PC-9 (cell line): ENCODE measurements around the gene HES7. TPM values are rescaled to one million over a fixed set of nuclear protein-coding genes. Genes with fewer than 3 reads are reported as not detected.

Experiments
- BruUV-seq: library from RNA; stranded (reverse); fragments of 400-500 nt; replicated peaks from 2 replicates; lab custom pipeline; 2021; lab: Mats Ljungman, UMichigan
- CTCF ChIA-PET: fragments of 300-600 bp; sonication (Branson Sonifier 250); formaldehyde crosslinking; loops from one replicate; lab custom pipeline; 2022; ENCODE audit warnings: antibody characterized with exemption; lab: Charles Lee
- POLR2A ChIA-PET: fragments of 300-600 bp; sonication (Branson Sonifier 250); formaldehyde crosslinking; loops from one replicate; lab custom pipeline; 2022; ENCODE audit warnings: antibody characterized with exemption; ENCODE audit not compliant: unreplicated experiment; lab: Charles Lee
- DNase-seq, 2 experiments: peaks; one replicate each; pipeline versions ENCODE4 v3.0.0 to v3.0.0-alpha.2; 2015 to 2022; ENCODE audit warnings: mixed read lengths in 1 of 2
- H2AFZ ChIP-seq: fragments of 200-600 bp; sonication (generic); 2 replicates; pipeline ENCODE4 v1.8.1; 2017; ENCODE audit warnings: antibody characterized with exemption
- H3F3A ChIP-seq: fragments of 200-600 bp; sonication (generic); 2 replicates; pipeline ENCODE4 v1.8.1; 2017; ENCODE audit warnings: antibody characterized with exemption, mild to moderate bottlenecking, low read depth; ENCODE audit not compliant: insufficient read depth
- H3K27ac ChIP-seq: fragments of 200-600 bp; sonication (generic); 2 replicates; pipeline ENCODE4 v1.6.1; 2016; ENCODE audit warnings: mixed run types
- H3K27me3 ChIP-seq: fragments of 200-600 bp; sonication (generic); 2 replicates; pipeline ENCODE4 v1.6.1; 2016; ENCODE audit warnings: low read depth, mixed run types; ENCODE audit not compliant: insufficient read depth
- H3K36me3 ChIP-seq: fragments of 200-600 bp; sonication (generic); 2 replicates; pipeline ENCODE4 v1.6.1; 2016; ENCODE audit warnings: low read depth, mixed run types
- H3K4me1 ChIP-seq: fragments of 200-600 bp; sonication (generic); replicated peaks from 2 replicates; pipeline ENCODE4 v1.6.1; 2016; ENCODE audit warnings: mixed run types; ENCODE audit not compliant: insufficient read depth
- H3K4me2 ChIP-seq: fragments of 200-600 bp; sonication (generic); 2 replicates; pipeline ENCODE4 v1.6.1; 2017; ENCODE audit warnings: mixed run types
- H3K4me3 ChIP-seq: fragments of 200-600 bp; sonication (generic); 2 replicates; pipeline ENCODE4 v1.6.1; 2016; ENCODE audit warnings: mixed run types
- H3K79me2 ChIP-seq: fragments of 200-600 bp; sonication (generic); 2 replicates; pipeline ENCODE4 v1.6.1; 2017; ENCODE audit warnings: low read depth, mixed run types
- H3K9me2 ChIP-seq: fragments of 200-600 bp; sonication (generic); 2 replicates; pipeline ENCODE4 v1.8.1; 2017; ENCODE audit warnings: mild to moderate bottlenecking; ENCODE audit not compliant: insufficient read depth
- H3K9me3 ChIP-seq: fragments of 200-600 bp; sonication (generic); 2 replicates; pipeline ENCODE4 v1.8.1; 2016; ENCODE audit warnings: low read depth; ENCODE audit not compliant: insufficient read depth
- H4K20me1 ChIP-seq: fragments of 200-600 bp; sonication (generic); 2 replicates; pipeline ENCODE4 v1.8.1; 2017; ENCODE audit not compliant: insufficient read depth
- EZH2 ChIP-seq: fragments of 200-600 bp; sonication (generic); IDR thresholded peaks from 2 replicates; pipeline ENCODE4 v1.8.0; 2017; ENCODE audit warnings: antibody characterized with exemption, low read depth
- intact Hi-C: fragments of 100-400 bp; cut with micrococcal nuclease; formaldehyde crosslinking; loops from one replicate; pipeline ENCODE4 v1.10.0; 2022; ENCODE audit not compliant: unreplicated experiment
- total RNA-seq: library from RNA; stranded (reverse); gene quantifications from 2 replicates; pipeline ENCODE4 v1.2.3, GENCODE V29; 2021
- TF ChIP-seq, protein P1 (sequence below): fragments of 200-600 bp; sonication (generic); conservative IDR thresholded peaks from 2 replicates; pipeline ENCODE4 v1.6.1; 2017; ENCODE audit warnings: mixed run types, antibody characterized with exemption, mild to moderate bottlenecking, moderate library complexity

HES7 gene
- total RNA-seq, 1 experiment from 2014 or later, result 2.6 TPM

DNA sequence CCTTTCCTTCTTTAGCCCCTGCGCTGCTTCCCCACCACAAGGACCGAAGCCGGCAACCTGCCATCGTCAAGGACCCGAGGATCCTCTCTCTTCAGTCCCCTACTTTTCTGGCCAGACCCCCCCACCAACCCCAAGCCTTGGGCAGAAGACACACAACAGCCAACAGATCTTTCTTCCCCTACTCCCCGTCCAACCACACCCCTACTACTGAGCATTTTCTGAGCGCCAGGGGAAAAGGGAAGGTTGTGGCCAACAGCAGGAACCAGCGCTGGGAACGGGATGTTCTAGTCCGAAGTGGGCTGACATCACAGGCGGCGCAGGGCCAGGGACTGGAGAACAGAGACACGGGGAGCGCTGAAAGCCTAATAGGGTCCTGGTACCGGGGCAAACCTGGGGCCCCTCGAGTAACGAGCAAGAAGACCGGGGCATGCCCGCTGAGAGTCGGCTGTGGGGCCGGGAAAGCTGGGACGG is 27.8 kb upstream of the HES7 start:
- Histone ChIP-seq H3F3A (peaks cover 15% of the 10 kb centered on the region; the same call in 1 of the 2 replicates), H4K20me1 (no peaks in the 10 kb centered on the region; the same call in 1 of the 2 replicates), H3K79me2 (0 out of 2 replicates have a peak, but pooled peaks cover 6% of the 10 kb centered on the region), H2AFZ (peak overlapping the region; percentile 74), H3K9me3 (no peaks in the 10 kb centered on the region), H3K4me2 (peak overlapping the region; percentile 85), H3K4me1 (peaks cover 25% of the 10 kb centered on the region), H3K9me2 (no peaks in the 10 kb centered on the region), H3K27ac (no peak overlapping the region), H3K36me3 (no peaks in the 10 kb centered on the region), H3K27me3 (no peaks in the 10 kb centered on the region), H3K4me3 (peak overlapping the region; percentile 60; the same call in 1 of the 2 replicates)
- no peak for DNase-seq
- CTCF ChIA-PET, result interaction anchor here (0.6 kb wide), 1 partner anchor 13 kb away, joined by 3 read pairs; no protein-coding TSS in a partner anchor
- intact Hi-C loops, result no loop called here
- BruUV-seq, result TSS peak; percentile 88
- POLR2A ChIA-PET, result interaction anchor here (0.6 to 0.9 kb wide), 2 partner anchors 39 to 382 kb away, joined by 4 to 8 read pairs; no protein-coding TSS in a partner anchor
- TF ChIP-seq, protein P1, sequence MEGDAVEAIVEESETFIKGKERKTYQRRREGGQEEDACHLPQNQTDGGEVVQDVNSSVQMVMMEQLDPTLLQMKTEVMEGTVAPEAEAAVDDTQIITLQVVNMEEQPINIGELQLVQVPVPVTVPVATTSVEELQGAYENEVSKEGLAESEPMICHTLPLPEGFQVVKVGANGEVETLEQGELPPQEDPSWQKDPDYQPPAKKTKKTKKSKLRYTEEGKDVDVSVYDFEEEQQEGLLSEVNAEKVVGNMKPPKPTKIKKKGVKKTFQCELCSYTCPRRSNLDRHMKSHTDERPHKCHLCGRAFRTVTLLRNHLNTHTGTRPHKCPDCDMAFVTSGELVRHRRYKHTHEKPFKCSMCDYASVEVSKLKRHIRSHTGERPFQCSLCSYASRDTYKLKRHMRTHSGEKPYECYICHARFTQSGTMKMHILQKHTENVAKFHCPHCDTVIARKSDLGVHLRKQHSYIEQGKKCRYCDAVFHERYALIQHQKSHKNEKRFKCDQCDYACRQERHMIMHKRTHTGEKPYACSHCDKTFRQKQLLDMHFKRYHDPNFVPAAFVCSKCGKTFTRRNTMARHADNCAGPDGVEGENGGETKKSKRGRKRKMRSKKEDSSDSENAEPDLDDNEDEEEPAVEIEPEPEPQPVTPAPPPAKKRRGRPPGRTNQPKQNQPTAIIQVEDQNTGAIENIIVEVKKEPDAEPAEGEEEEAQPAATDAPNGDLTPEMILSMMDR, result no peak
- TF ChIP-seq EZH2, result no peak

DNA sequence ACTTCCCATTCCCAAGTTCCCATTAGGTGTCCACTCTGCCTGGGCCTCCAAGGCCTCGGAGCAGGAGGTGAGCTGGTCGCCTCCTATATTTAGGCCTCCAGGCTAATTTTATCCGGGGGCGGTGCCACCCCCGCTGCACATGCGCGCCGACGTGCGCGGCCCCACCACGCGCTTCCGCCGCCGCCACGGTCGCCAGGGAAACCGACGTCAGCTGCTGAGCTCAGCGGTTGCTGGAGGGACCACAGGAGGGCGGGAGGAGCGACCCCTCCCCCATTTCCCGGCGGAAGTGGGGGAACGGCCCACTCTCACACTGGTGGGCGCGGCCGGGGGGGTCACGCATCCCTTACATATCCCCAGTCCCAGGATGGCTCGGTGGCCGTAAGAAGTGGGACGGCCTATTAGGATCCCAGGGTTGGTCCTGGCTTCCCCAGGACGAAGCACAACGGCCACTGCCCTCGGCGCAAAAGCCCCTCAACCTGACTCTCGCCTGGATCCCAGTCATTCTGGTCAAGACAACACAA is 27.3 kb upstream of the HES7 start:
- peak overlapping the region; percentile 60; the same call in 1 of the 2 replicates for H3K4me3 ChIP-seq
- H3F3A ChIP-seq, result peaks cover 15% of the 10 kb centered on the region; the same call in 1 of the 2 replicates
- peaks cover 25% of the 10 kb centered on the region for H3K4me1 ChIP-seq
- no peak overlapping the region for H2AFZ ChIP-seq
- H3K27ac ChIP-seq, result no peak overlapping the region
- no peaks in the 10 kb centered on the region for H3K36me3 ChIP-seq
- no peak for TF ChIP-seq EZH2
- TF ChIP-seq, protein P1, result no peak
- H3K9me3 ChIP-seq, result no peaks in the 10 kb centered on the region
- H3K79me2 ChIP-seq, result 0 out of 2 replicates have a peak, but pooled peaks cover 6% of the 10 kb centered on the region
- no peaks in the 10 kb centered on the region for H3K9me2 ChIP-seq
- intact Hi-C loops, result no loop called here
- H4K20me1 ChIP-seq, result no peaks in the 10 kb centered on the region; the same call in 1 of the 2 replicates
- ChIA-PET CTCF (interaction anchor here (0.6 kb wide), 2 partner anchors 13 to 667 kb away, joined by 3 to 4 read pairs; partner anchors contain the start of gene POLR2A), POLR2A (interaction anchor here (0.6 to 0.7 kb wide), 3 partner anchors 72 to 383 kb away, joined by 5 to 8 read pairs (median 5); no protein-coding TSS in a partner anchor)
- H3K27me3 ChIP-seq, result no peaks in the 10 kb centered on the region
- peak in 1 of 2 experiments; percentile 82 for DNase-seq
- H3K4me2 ChIP-seq, result peak overlapping the region; percentile 85
- no TSS peak for BruUV-seq

DNA sequence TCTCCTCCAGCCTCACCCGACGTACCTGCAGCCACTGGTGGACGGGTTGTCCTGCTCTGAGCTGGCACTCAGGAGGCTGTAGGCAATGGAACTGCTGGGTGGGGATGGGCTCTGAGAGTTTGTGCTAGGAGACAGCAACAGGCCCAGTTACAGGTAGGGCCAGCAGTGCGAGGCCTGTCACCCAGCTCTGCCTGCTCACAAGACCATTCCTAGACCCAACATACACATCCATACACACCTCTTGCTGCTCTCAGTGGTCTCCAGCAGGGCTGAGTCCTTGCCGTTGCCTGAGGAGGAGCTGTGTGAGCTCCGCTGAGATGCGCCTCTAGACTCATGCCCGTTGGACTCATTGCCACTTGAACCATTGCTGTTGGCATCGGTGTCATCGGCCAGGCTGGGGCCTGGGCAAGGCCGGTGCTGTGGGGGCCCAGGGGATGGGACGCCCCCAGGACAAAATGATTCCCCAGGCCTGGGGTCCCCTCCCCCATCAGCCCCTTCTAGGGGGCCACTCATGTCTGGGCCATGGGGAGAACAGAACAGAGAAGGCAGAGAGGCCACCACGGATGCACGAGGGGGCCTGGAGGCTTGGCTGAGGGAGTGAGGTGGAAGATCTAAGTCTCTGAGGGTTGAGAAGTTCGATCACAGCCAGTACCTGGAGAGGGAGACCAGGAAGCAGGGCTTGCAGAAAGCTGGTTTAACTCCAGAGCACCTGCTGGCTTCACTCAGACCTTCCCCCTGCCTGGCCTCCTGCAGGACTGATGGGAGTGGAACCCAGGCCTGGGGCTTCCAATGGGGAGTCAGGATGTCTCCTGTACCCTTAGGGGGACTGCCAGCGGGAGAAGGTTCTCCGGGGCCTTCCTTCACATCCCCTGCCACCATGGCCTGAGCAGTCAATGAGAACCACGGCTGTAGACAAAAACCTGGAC is 26.6 kb upstream of the HES7 start:
- Histone ChIP-seq H3K27me3 (no peaks in the 10 kb centered on the region), H3K27ac (no peak overlapping the region), H3K9me3 (no peaks in the 10 kb centered on the region), H3F3A (peaks cover 15% of the 10 kb centered on the region; the same call in 1 of the 2 replicates), H3K4me1 (peaks cover 22% of the 10 kb centered on the region), H3K4me3 (no peak overlapping the region; the same call in 1 of the 2 replicates), H2AFZ (no peak overlapping the region), H4K20me1 (no peaks in the 10 kb centered on the region; the same call in 1 of the 2 replicates), H3K79me2 (0 out of 2 replicates have a peak, but pooled peaks cover 6% of the 10 kb centered on the region), H3K4me2 (peak overlapping the region; percentile 85), H3K36me3 (no peaks in the 10 kb centered on the region), H3K9me2 (no peaks in the 10 kb centered on the region)
- TF ChIP-seq, protein P1, result no peak
- TF ChIP-seq EZH2, result no peak
- POLR2A ChIA-PET, result interaction anchor here (0.6 to 0.7 kb wide), 2 partner anchors 73 to 220 kb away, joined by 5 read pairs; no protein-coding TSS in a partner anchor
- BruUV-seq, result no TSS peak
- no peak for DNase-seq
- CTCF ChIA-PET, result interaction anchor here (0.6 kb wide), 1 partner anchor 666 kb away, joined by 4 read pairs; the partner anchor contains the start of gene POLR2A
- intact Hi-C loops, result no loop called here
